Upper lobe of left lung (tissue), 4 donors: ENCODE measurements around the gene IFTAP.

Source experiments
- CTCF ChIP-seq, 6 experiments: fragments of 450-650 bp in 4 of 6; fragments of 200-600 bp in 2 of 6; sonication (generic) in 2 of 6; IDR thresholded peaks; one replicate each; pipeline ENCODE4 v1.5.1; 2016 to 2019; ENCODE audit warnings: antibody characterized with exemption in 6 of 6
- EP300 ChIP-seq, 4 donors: sonication (generic); formaldehyde crosslinking; IDR thresholded peaks; one replicate each; pipeline ENCODE4 v1.5.1; 2017; ENCODE audit warnings: antibody characterized with exemption in 4 of 4, control low read depth in 2 of 4
- POLR2A ChIP-seq, 4 donors: fragments of 450-650 bp; IDR thresholded peaks; one replicate each; pipeline ENCODE4 v1.5.1; 2016 to 2017; ENCODE audit warnings: antibody characterized with exemption in 4 of 4, mild to moderate bottlenecking in 2 of 4

- no peak for TF ChIP-seq CTCF (IDR thresholded peaks at IDR 0.05)
- no peak for TF ChIP-seq POLR2A (IDR thresholded peaks at IDR 0.05)
- no peak for TF ChIP-seq EP300 (IDR thresholded peaks at IDR 0.05)
Observed at GRCh38 chr11:36609383-36609782, 15.1 kb downstream of the IFTAP start.
